ENCODE measurements around the gene PSMB5. TPM values are rescaled to one million over a fixed set of nuclear protein-coding genes. Genes with fewer than 3 reads are reported as not detected.

PSMB5 gene
- total RNA-seq, 1 donor from 2014 or later, result 215 TPM

GRCh38 chr14:23033801-23034497 lies 751 bp downstream of the PSMB5 start:
- Mint-ChIP-seq H3K4me3 (peak overlapping the region; percentile 84), H3K27ac (ENCODE audit: unreplicated experiment) (peak overlapping the region; percentile 76), H3K27me3 (ENCODE audit: low read depth) (no peaks in the 10 kb centered on the region), H3K4me1 (peaks cover 29% of the 10 kb centered on the region), H3K9me3 (no peaks in the 10 kb centered on the region), H3K36me3 (ENCODE audit: low read depth) (peaks cover 15% of the 10 kb centered on the region)
- no peak for DNase-seq (ENCODE audit: low read depth, low spot score)
- no peak for TF ChIP-seq CTCF (conservative IDR thresholded peaks at IDR 0.05)

GRCh38 chr14:23033251-23033727 lies 1.4 kb downstream of the PSMB5 start:
- no peak for TF ChIP-seq CTCF (conservative IDR thresholded peaks at IDR 0.05)
- peak overlapping the region; percentile 84 for H3K4me3 Mint-ChIP-seq
- DNase-seq (ENCODE audit: low read depth, low spot score), result no peak
- no peaks in the 10 kb centered on the region for H3K27me3 Mint-ChIP-seq (ENCODE audit: low read depth)
- peaks cover 29% of the 10 kb centered on the region for H3K4me1 Mint-ChIP-seq
- no peak overlapping the region for H3K27ac Mint-ChIP-seq (ENCODE audit: unreplicated experiment)
- peaks cover 15% of the 10 kb centered on the region for H3K36me3 Mint-ChIP-seq (ENCODE audit: low read depth)
- no peaks in the 10 kb centered on the region for H3K9me3 Mint-ChIP-seq

GRCh38 chr14:23030936-23031335 lies 3.8 kb downstream of the PSMB5 start:
- Mint-ChIP-seq H3K27me3 (ENCODE audit: low read depth) (no peaks in the 10 kb centered on the region), H3K27ac (ENCODE audit: unreplicated experiment) (no peak overlapping the region), H3K4me3 (peak overlapping the region; percentile 54), H3K9me3 (no peaks in the 10 kb centered on the region), H3K36me3 (ENCODE audit: low read depth) (peaks cover 19% of the 10 kb centered on the region), H3K4me1 (peaks cover 37% of the 10 kb centered on the region)
- DNase-seq (ENCODE audit: low read depth, low spot score), result no peak
- TF ChIP-seq CTCF (conservative IDR thresholded peaks at IDR 0.05), result no peak

GRCh38 chr14:23028799-23029198 lies 5.9 kb downstream of the PSMB5 start:
- DNase-seq (ENCODE audit: low read depth, low spot score), result no peak
- Mint-ChIP-seq H3K4me1 (peaks cover 42% of the 10 kb centered on the region), H3K27ac (ENCODE audit: unreplicated experiment) (no peak overlapping the region), H3K27me3 (ENCODE audit: low read depth) (no peaks in the 10 kb centered on the region), H3K36me3 (ENCODE audit: low read depth) (peaks cover 23% of the 10 kb centered on the region), H3K4me3 (no peak overlapping the region), H3K9me3 (no peaks in the 10 kb centered on the region)
- TF ChIP-seq CTCF (conservative IDR thresholded peaks at IDR 0.05), result no peak

- H3K27ac Mint-ChIP-seq (ENCODE audit: unreplicated experiment), result peak overlapping the region; percentile 22
- DNase-seq (ENCODE audit: low read depth, low spot score), result no peak
Observed at GRCh38 chr14:23025151-23025814, 9.4 kb downstream of the PSMB5 start.

More at GRCh38 chr14:23025151-23025814, 9.4 kb downstream of the PSMB5 start:
- no peak for TF ChIP-seq CTCF (conservative IDR thresholded peaks at IDR 0.05)
- Mint-ChIP-seq H3K4me3 (peak overlapping the region; percentile 9), H3K27me3 (ENCODE audit: low read depth) (no peaks in the 10 kb centered on the region), H3K9me3 (no peaks in the 10 kb centered on the region), H3K4me1 (peaks cover 52% of the 10 kb centered on the region), H3K36me3 (ENCODE audit: low read depth) (peaks cover 12% of the 10 kb centered on the region)

All from neural crest cell (in vitro differentiated cells).